Measurements from ENCODE around the gene TTC12. TPM values are rescaled to one million over a fixed set of nuclear protein-coding genes. Genes with fewer than 3 reads are reported as not detected.

TTC12 gene
- total RNA-seq, 2 donors from 2014 or later = 19.5 to 26.7 TPM

DNA sequence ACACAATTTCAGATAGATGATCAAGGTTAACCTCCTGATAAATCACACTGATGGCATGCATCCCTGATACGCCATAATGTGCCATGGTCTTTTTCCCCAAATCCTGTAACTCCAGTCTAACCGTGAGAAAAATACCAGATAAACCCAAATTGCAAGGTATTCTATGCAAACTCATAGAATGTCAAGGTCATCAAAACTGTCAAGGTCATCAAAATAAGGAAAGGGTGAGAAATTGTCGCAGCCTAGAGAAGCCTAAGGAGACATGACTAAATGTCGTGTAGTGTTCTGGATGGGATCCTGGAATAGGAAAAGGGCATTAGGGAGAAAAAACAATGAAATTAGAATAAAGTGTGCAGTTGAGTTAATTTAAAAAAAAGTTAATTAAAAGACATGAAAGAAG lies 4.7 kb downstream of the TTC12 start:
- TF ChIP-seq, protein P1, sequence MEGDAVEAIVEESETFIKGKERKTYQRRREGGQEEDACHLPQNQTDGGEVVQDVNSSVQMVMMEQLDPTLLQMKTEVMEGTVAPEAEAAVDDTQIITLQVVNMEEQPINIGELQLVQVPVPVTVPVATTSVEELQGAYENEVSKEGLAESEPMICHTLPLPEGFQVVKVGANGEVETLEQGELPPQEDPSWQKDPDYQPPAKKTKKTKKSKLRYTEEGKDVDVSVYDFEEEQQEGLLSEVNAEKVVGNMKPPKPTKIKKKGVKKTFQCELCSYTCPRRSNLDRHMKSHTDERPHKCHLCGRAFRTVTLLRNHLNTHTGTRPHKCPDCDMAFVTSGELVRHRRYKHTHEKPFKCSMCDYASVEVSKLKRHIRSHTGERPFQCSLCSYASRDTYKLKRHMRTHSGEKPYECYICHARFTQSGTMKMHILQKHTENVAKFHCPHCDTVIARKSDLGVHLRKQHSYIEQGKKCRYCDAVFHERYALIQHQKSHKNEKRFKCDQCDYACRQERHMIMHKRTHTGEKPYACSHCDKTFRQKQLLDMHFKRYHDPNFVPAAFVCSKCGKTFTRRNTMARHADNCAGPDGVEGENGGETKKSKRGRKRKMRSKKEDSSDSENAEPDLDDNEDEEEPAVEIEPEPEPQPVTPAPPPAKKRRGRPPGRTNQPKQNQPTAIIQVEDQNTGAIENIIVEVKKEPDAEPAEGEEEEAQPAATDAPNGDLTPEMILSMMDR (conservative IDR thresholded peaks at IDR 0.05) = no peak
- Mint-ChIP-seq H3K27ac (no peak overlapping the region), H3K4me3 (no peak overlapping the region), H3K36me3 (ENCODE audit: low read depth) (peaks cover 37% of the 10 kb centered on the region), H3K4me1 (peaks cover 18% of the 10 kb centered on the region), H3K9me3 (peaks cover 12% of the 10 kb centered on the region), H3K27me3 (ENCODE audit: insufficient read depth) (no peaks in the 10 kb centered on the region)
- Histone ChIP-seq H3K27ac (ENCODE audit: low read depth, low read length) (no peak overlapping the region), H3K4me3 (ENCODE audit: low read length) (no peak overlapping the region), H3K9ac (ENCODE audit: extremely low read depth, low read length, poor library complexity, severe bottlenecking) (no peak overlapping the region), H3K27me3 (ENCODE audit: control insufficient read depth, insufficient read depth, low read length, poor library complexity, severe bottlenecking) (no peaks in the 10 kb centered on the region), H3K9me3 (ENCODE audit: control insufficient read depth, low read length) (peaks cover 17% of the 10 kb centered on the region), H3K4me1 (ENCODE audit: control insufficient read depth, insufficient read depth, low read length) (no peaks in the 10 kb centered on the region), H3K36me3 (ENCODE audit: control insufficient read depth, insufficient read depth, low read length) (peaks cover 18% of the 10 kb centered on the region)
- 95 to 96% methylated on average over 3 to 4 of the region's 4 CpGs for WGBS, 2 experiments (ENCODE audit: insufficient coverage in 1 of 2, insufficient read length in 1 of 2)
- no peak for DNase-seq

DNA sequence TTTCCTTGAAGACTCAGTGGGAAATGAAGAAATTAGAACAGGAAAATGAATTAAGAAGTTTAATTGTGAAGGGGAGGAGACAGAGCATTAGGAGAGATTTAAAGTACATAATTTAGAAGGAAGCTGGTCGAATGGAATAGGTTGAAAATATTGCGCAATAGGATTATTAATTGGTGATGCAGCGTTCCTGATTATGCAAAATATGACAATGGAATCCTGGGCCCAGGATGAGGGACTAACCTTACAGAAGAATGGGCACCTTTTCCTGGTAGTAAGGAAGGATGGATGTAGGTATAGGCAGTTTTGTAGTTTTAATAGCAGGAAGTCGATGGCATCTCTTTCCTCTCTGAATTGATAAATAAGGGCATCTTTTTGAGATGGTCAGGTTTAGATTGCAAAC lies 7.8 kb downstream of the TTC12 start:
- Mint-ChIP-seq H3K27ac (no peak overlapping the region), H3K36me3 (ENCODE audit: low read depth) (peaks cover 38% of the 10 kb centered on the region), H3K4me3 (no peak overlapping the region), H3K27me3 (ENCODE audit: insufficient read depth) (no peaks in the 10 kb centered on the region), H3K4me1 (peaks cover 6% of the 10 kb centered on the region), H3K9me3 (peaks cover 12% of the 10 kb centered on the region)
- Histone ChIP-seq H3K9ac (ENCODE audit: extremely low read depth, low read length, poor library complexity, severe bottlenecking) (no peak overlapping the region), H3K27me3 (ENCODE audit: control insufficient read depth, insufficient read depth, low read length, poor library complexity, severe bottlenecking) (no peaks in the 10 kb centered on the region), H3K9me3 (ENCODE audit: control insufficient read depth, low read length) (peaks cover 17% of the 10 kb centered on the region), H3K36me3 (ENCODE audit: control insufficient read depth, insufficient read depth, low read length) (peaks cover 27% of the 10 kb centered on the region), H3K27ac (ENCODE audit: low read depth, low read length) (no peak overlapping the region), H3K4me1 (ENCODE audit: control insufficient read depth, insufficient read depth, low read length) (no peaks in the 10 kb centered on the region), H3K4me3 (ENCODE audit: low read length) (no peak overlapping the region)
- 94 to 96% methylated on average over 3 of the region's 4 CpGs for WGBS, 2 experiments (ENCODE audit: insufficient coverage in 1 of 2, insufficient read length in 1 of 2)
- TF ChIP-seq, protein P1 (conservative IDR thresholded peaks at IDR 0.05) = no peak
- no peak for DNase-seq

DNA sequence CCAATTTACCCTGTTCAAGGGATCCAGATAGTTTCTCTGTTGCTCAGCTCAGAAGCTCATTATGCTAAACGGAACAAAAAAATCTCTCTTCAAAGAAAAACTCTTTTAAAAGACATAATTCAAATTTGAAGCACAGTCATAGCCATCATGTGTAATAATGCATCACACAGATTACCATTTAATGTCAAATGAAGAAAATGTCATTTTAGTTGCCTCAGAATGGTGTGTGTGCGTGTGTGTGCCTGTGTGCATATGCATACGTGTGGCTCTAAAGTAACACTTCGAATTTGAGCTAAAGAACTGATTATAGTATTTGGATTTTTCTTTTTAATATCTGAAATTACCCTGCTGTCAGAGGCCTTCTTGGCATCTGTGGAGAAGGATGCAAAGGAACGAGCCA lies 9.9 kb downstream of the TTC12 start:
- Histone ChIP-seq H3K27me3 (ENCODE audit: control insufficient read depth, insufficient read depth, low read length, poor library complexity, severe bottlenecking) (no peaks in the 10 kb centered on the region), H3K27ac (ENCODE audit: low read depth, low read length) (no peak overlapping the region), H3K9me3 (ENCODE audit: control insufficient read depth, low read length) (peaks cover 11% of the 10 kb centered on the region), H3K4me3 (ENCODE audit: low read length) (no peak overlapping the region), H3K4me1 (ENCODE audit: control insufficient read depth, insufficient read depth, low read length) (no peaks in the 10 kb centered on the region), H3K9ac (ENCODE audit: extremely low read depth, low read length, poor library complexity, severe bottlenecking) (no peak overlapping the region), H3K36me3 (ENCODE audit: control insufficient read depth, insufficient read depth, low read length) (peaks cover 25% of the 10 kb centered on the region)
- no peaks in the 10 kb centered on the region for H3K27me3 Mint-ChIP-seq (ENCODE audit: insufficient read depth)
- no peak overlapping the region for H3K4me3 Mint-ChIP-seq
- no peak overlapping the region for H3K27ac Mint-ChIP-seq
- H3K9me3 Mint-ChIP-seq = peaks cover 8% of the 10 kb centered on the region
- H3K4me1 Mint-ChIP-seq = peaks cover 3% of the 10 kb centered on the region
- no peak for DNase-seq
- TF ChIP-seq, protein P1 (conservative IDR thresholded peaks at IDR 0.05) = no peak
- peaks cover 26% of the 10 kb centered on the region for H3K36me3 Mint-ChIP-seq (ENCODE audit: low read depth)
- WGBS, 2 experiments (ENCODE audit: insufficient coverage in 1 of 2, insufficient read length in 1 of 2) = 96% methylated on average over 5 of the region's 5 CpGs

Data from endodermal cell (in vitro differentiated cells).